Measurements from ENCODE around the gene LCA5L.
"Not testable (repeated sequence)": the region's sequence is repeated elsewhere in the genome, so short reads cannot be mapped to it uniquely, and the experiment has no call there.

Gene LCA5L

DNA sequence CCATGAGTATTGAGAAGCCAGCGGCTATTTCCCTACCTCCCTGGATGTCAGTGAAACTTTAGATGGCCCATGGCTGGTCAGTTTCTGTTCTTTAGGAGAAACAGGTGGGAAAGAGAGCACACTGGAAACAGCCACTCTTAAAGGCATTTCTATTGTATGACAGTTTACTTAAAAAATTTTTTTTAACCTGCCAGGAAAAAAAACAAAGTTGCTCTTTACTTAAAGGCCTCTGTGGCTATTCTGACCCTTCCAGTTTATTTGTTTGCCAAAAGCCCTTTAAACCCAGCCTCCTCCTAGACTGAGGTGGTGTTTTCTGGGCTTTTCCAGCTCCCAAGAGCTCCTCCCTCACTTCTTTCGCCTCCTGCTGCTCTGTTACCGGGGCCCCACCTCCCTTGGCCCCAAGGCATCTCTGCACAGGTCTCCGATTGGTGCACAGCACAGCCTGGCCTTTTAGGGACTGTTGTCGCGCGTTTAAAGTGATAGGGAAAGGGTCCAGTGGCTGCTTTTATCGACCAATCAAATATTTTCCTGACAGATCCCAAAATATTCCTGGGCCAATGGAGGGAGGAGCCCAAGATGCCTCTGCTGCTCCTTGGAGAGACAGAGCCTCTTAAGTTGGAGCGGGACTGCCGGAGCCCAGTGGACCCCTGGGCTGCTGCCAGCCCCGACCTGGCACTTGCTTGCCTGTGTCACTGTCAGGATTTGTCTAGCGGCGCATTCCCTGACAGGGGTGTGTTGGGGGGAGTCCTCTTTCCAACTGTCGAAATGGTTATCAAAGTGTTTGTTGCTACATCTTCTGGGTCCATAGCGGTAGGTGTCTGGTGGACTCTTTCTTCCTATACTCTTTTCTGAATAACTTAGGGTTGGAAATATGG lies 6.0 kb upstream of the LCA5L start, which contains the start of gene SH3BGR:
Gene SH3BGR (plus strand): TSS at position 639 of the 875 bp plus-strand sequence. CDS start 127 bp downstream, at position 766.
- DNase-seq (ENCODE audit: low read depth), result no peak

DNA sequence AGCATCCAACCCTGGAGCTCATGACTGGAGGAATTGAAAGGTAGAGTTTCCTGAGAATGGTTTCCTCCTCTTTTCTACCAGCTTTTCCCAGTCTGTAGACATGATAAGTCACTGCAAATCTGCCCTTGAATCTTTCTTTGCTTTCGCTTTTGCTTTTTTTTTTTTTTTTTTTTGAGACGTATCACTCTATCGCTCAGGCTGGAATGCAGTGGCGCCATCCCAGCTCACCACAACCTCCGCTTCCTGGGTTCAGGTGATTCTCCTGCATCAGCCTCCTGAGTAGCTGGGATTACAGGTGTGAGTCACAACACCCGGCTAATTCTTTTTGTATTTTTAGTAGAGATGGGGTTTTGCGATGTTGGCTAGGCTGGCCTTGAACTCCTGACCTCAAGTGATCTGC lies 1.7 kb upstream of the LCA5L start:
- DNase-seq (ENCODE audit: low read depth), result no peak

DNA sequence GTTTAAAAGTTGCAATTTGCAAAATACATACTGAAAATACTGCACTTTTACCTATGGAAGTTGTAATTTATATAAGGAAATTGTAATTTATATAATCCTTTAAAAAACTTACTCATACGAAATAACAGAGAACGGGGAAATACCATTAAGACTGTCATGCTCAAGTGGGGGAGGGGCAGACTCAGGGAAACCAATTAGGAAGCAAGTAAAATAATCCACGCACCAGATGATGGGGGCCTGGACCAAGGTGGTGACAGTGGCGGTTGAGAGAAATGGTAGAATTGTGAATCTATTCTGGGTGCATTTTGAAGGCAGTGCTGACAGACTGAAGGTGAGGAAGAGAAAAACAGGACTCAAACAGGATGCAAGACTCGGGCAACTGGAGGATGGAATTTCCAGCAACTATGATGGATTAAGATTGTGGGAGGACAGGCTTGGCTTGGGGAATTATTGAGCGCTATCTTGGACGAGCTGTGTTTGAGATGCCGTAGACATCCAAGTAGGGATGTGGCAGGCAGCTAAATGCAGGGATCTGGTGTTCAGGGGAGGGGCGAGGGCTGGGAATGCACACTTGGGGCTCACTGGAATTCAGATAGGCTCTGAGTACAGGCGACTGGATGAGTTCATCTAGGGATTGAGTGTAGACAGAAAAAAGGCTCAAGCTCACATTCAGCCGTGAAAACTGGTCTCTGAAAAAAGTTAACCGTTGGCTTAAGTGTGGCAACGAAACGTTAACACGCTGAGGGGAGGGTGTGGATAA lies 977 bp downstream of the LCA5L start:
- no peak for DNase-seq (ENCODE audit: low read depth)

DNA sequence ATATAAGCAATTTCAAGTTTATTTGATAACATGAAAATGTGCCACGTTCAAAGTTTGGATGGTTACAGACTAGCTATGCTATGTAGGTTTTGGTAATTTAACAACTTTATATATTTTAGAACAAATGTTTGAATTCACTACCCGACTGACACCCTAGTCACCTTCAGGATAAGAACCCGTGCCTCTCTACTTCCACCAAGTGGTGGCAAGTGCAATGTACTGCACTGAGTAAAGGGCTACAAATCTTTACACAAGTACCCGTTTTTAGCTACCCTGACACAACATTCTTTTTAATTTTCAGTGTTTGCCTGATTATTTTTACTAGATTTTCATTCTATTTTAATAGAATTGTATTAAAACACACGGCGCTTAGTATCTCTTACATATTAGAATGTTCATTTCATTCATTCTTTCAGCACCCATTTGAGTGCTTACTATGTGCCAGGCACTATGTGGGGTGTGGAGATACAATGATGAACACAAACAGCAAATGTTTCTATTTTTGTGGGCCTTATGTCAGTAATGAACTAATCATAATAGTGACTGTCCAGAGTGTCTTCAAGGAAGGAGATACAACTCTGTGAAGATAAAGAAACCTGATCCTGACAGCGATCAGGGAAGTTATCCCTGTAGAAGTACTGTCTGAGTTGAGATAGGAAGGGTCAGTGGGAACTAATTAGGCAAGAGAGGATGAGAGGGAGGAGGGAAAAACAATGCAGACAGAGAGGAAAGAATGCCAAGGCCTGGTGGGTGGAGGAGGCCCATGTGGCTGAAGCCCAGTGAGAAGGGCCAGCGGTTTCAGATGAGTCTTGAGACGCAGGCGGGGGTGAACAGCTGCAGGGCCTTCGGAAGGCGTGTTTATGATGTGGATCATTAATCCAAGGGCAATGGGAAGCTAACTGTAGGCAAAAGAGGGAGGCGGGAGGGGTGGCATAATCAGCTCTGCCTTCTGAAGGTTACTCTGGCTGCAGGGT lies 3.8 kb downstream of the LCA5L start:
- peak; percentile 13 for DNase-seq (ENCODE audit: low read depth)

DNA sequence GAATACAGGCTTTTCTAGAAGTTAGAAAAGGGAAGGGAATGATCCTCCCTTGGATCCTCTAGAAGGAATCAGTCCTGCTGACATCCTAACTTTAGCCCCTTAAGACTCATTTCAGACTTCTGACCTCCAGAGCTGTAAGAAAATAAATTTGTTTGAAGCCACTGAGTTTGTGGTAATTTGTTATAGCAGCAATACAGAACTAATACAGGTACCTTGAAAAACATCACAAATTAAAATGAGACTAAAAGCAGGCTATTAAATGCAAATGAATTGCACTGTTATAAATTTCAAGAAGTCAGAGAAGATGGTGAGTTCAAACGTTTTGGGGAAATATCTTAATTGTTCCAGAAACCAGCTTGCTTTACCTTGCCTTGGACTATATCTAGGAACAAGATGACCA lies 6.3 kb downstream of the LCA5L start:
- no peak for DNase-seq (ENCODE audit: low read depth)

DNA sequence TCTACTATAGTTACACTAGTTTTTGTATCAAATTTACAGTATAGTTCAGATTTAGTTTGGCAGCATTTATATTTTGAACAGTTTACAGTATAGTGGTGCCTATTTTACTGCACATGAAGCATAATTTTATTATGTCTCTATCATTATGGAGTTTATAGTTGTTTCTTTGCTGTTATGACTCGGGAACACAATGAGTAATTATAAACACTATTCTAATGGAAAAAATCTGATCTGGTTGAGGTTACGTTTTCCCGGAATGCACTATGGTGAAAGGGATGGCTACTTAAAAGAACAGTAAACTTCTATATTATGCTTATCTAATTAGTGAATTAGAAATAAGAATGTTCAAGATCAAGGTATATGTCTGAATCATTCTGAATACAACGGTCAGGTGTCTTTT lies 10.6 kb downstream of the LCA5L start:
- DNase-seq (ENCODE audit: low read depth), result no peak

DNA sequence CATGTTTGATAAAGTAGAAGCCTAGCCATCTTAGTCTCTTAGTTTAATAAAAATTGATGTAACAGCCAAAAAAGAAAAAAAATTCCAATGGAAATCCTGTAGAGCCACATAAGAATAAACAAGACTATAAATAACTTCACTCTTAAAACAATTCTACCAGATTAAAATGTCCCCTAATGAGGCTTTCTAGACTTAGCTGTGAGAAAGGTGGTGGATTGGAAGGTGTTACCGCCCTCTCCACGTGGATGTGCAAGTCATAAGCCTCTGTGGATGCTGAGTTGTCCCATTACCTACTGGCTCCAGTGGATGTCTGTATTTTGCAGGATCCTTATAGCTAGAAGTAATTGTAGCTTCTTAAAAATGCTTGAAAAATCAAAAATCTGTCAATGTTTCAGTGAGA lies 14.6 kb downstream of the LCA5L start:
- DNase-seq (ENCODE audit: low read depth), result no peak

DNA sequence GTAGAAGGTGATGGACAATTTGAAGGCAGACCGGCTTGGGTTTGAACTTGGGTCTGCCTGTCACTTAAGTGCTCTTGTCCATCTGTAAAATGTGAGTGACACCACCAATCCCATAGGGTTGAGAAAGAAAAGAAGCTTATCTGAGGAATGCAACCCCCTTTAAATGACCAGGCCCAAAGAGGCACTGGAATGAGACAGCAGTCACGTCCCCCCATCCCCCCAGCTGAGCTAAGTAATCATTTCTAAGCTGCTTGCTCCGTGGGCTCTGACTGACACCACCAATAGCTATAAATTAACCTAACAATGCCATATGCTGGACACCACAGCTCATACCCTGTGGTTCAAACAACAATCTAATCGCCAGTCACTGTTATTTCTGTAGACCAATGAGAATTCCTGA lies 15.1 kb downstream of the LCA5L start:
- DNase-seq (ENCODE audit: low read depth), result no peak

DNA sequence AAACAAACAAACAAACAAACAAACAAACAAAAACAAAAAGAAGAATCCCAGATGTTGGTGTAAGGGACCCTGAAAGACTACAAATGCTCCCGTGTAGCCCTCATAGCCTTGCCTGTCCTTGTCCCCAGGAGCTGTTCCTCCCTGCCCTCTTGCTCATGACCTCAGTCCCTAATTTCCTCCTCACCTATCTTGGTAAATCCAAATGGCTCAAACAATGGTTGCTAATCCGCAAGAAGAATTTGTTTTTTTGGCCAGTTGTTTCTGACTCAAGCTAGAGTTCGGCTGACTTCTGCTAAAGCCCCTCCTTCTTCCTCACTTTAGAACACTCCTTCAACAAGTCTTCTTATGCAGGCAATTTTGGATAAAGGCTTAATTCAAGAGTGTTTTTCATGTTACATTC lies 15.6 kb downstream of the LCA5L start:
- DNase-seq (ENCODE audit: low read depth), result no peak

DNA sequence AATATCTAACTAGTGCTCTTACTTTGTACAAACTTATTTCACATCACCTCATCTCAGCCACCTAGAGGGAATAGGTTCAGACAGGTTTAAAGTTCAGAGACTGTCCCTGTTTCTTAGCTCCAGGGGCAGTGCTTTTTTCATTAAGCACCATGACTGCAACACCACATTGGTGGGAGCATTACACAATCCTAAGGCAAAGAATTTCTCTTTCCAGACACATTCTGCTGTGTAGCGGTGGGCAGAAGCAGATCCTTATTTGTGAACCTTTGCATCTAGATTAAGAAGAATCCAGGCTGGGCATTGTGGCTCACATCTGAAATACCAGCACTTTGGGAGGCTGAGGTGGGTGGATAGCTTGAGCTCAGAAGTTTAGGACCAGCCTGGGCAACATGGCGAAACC lies 16.1 kb downstream of the LCA5L start:
- no peak for DNase-seq (ENCODE audit: low read depth)

DNA sequence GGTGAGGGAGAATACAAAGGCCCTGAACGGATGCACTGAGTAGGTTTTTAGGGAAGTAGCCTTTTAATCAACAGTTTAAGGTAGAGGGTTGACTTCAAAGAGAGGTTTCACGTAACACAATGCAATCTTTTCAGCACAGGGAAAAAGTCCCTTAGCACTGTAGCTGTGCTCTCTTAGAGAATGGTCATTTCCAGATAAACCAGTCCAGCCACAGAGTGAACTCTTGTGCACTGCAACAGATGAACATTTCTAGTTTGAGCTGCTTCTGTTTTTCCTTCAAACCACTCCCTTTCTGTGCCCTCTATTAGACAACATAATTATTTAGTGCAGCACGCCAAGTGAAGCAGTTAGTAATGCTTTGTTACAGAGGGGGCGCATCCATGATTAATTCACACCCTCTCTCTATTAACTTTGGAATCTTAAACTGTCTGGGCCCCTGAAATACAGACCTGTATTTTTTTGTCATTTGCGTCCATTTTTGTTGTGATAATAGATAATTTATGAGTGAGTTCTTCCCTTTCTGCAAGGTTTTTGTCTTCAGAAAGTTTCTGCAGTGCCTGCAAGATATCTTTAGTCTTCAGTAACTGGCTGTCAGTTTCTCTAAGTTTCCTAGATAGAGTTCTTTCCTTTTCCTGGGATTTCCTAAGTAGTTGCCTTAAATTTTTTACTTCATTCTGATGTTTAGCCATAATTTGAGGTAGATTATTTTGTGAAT lies 22.9 kb downstream of the LCA5L start:
- DNase-seq (ENCODE audit: low read depth), result no peak

DNA sequence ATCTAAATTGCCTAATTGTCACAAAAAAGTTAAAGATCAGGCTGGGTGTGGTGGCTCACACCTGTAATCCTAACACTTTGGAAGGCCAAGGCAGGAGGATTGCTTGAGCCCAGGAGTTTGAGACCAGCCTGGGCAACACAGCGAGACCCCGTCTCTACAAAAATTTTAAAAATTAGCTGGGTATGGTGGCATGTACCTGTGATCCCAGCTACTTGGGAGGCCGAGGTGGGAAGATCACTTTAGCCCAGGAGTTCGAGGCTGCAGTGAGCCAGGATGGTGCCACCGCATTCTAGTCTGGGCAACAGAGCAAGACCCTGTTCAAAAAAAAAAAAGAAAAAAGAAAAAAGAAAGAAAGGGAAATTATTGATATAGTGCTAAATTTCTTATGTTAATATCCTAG lies 26.4 kb downstream of the LCA5L start:
- not testable (repeated sequence) for DNase-seq (ENCODE audit: low read depth)

DNA sequence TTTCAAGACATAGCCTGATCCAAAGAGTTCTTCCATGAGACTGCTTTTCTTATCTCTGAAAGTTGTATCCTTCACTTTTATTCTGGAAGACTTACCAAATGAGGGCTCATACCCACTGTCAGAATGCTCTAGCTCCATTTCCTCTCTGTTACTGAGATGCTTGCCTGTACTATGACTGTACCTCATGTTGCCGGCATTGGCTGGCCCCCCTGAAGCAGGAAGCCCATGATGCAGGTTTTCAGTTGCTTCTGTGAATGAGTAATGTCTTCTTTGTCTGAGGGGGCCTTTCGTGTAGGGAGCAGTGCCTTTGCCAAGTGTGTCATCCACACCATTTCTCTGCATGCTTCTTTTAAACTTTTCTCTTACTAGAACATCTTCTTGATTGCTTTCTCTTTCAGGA lies 39.5 kb downstream of the LCA5L start:
- no peak for DNase-seq (ENCODE audit: low read depth)

DNA sequence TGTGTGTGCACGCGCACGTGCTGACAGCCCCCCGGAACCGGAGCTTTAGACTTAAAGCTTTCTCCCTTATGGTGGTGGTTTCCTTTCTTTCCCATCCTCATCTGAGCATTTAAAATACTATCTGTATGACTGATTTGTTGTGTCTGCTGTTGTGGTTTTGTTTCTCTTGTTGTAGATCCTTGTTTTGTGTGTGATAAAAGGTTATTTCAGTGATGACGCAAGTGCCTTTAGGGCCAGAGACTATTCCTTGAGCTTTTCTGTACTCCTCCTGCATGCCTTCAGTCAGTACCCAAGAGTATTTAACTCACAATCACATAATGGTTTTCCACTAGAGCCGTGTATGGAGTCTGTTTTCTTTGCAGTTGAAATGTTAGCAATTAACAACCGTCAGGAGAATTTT lies 45.4 kb downstream of the LCA5L start:
- no peak for DNase-seq (ENCODE audit: low read depth)

DNA sequence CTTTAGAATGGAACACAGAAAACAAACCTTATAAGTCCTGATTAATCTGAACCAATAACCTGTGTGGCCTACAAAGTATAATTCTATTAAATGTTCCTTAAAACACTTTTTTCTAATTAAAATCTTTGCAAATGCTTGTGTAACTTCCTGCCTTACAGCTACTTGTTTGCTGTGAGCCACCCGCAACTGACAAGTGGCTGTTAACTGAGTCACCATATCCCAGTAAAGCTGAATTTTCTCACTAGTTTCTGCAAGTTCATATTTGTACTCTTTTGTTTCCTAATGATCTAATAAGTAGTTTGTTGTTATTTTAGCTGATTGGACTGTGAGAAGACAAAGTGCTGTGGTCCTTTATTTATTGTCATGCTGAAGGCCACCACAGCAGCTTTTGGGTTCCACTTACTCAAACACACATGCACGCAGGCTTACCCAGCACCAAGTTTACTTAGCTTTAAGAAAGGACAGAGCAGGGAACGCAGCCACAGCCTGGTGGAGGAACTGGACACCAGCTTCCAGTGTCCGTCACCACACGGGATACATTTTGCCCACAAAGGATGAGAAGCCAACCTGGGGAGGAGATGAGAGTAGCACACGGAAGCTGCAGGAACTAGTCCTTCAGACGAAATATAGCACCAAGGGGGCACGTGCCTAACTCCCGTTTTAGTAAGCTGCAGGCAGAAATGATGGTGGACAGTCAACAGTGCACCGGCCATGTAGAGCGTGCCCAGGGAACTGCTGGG lies 47.8 kb downstream of the LCA5L start:
- no peak for DNase-seq (ENCODE audit: low read depth)

DNA sequence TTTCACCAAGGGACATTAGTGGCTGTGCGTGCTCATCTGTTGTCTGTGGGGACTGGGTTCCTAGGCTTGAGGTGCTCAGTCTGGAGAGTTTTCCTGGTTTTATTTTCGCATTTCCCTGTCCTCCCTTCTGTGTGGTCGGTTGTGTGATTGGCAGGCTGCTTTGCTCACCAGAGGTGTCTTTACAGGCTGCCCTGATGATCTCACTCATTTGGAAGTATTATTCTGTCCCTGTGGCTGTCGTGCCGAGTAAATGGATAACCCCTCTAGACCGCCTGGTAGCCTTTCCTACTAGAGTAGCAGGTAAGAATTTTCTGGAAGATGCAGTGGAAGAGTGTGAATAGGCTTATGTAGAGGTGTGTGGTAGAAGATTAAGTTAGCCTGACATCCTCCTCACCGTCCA lies 52.6 kb downstream of the LCA5L start:
- no peak for DNase-seq (ENCODE audit: low read depth)

DNA sequence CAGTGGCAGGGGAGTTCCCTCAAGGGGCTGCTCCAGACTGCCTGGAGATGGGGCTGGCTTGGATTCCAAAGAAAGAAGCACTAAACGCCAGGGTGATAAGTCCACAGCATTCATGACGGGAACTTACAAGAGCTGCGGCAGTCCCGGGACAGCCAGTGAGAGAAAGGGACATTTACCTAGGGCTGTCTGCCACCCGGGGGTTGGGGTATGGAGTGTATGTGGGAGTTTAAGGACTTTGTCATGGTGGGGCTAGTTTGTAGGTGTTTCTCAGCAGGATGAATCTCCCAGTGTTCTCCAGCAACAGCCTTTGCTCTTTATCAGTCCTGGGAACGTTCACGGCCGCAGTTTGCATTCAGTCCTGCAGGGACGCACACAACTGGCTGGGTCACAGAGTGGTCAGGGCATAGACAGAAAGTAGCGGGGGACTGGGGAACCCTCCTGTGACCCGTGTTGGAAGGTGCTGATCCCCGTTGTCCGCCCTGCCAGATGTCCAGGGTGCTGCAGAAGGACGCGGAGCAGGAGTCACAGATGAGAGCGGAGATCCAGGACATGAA lies 55.3 kb downstream of the LCA5L start:
- no peak for DNase-seq (ENCODE audit: low read depth)

DNA sequence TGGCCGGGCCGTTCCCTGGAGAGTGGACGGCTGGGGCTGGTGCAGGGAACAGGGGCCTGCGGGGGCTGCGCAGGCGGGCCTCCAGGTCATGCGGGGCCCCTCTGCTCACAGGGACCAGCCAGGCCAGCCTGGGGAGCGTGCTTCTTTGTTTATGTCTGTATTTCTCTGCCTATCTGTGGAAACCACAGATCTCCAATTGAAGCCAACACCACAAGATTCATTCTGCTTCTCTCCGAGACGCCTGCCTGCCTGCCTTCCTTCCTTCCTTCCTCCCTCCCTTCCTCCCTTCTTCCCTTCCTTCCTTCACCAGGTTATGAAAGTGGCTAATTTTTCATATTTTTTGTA lies 56.8 kb downstream of the LCA5L start:
- no peak for DNase-seq (ENCODE audit: low read depth)

DNA sequence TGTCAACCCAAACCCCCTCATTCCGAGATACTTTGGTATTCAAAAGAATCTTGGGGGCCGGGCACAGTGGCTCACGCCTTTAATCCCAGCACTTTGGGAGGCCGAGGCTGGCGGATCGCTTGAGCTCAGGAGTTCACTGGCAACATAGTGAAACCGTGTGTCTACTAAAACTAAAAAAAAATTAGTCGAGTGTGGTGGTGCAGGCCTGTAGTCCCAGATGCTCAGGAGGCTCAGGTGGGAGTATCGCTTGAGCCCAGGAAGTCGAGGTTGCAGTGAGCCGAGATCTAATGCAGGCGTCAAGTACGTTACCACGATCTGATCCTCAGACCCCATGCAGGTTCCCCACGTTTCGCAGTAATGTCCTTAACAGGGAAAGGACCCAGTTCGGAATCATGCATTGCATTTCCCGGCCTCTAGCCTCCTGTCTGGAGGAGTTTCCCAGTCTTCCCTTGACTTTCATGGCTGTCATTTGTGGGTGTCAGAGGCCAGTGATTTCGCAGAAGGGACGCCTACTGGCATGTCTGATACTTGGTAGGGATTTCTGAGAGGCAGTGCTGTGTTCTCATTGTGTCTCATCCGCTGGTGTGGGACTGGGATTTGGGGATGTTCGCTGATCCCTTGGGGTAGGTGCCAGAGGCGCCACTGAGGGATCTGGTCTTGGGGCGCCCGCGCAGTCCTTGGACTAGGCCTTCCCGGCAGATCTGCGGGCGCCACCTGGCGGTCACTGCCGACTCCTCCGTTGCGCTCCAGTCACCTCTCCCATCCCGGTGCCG lies 57.4 kb downstream of the LCA5L start:
- DNase-seq (ENCODE audit: low read depth), result peak; percentile 92

All from activated T-cell treated with anti-CD3 and anti-CD28 coated beads for 1 hour (primary cell).